ENCODE results near the gene ZNF205. TPM values are rescaled to one million over a fixed set of nuclear protein-coding genes. Genes with fewer than 3 reads are reported as not detected.

ZNF205 gene
- total RNA-seq, 1 donor from 2014 or later, result 25.1 TPM

DNA sequence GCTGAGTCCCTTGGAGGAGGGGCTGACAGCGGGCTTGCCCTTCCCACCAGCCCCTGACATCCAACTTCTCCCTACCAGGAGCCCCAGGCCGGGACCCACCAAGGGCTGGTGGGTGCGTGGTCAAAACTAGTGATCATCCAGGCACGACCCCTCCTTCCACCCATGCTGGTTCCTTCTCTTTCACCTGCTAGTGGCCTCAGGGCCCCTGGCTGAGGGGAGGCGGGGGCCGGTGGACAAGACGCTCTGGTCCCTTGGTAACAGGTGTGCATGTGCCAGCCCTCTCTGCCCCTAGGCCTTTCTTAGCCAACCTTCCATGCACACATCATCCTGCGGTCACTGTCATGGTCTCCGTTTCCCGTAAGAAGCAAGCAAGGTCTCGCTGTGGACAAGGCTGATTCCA, 30.8 kb downstream of the ZNF205 start:
- Histone ChIP-seq H3K27me3 (ENCODE audit: control insufficient read depth, insufficient read depth, low read length) (no peaks in the 10 kb centered on the region), H3K4me3 (ENCODE audit: low read depth, low read length) (no peak overlapping the region), H3K36me3 (ENCODE audit: control insufficient read depth, insufficient read depth, low read length) (peaks cover 2% of the 10 kb centered on the region)
- no peak for DNase-seq (ENCODE audit: low read depth)
- TF ChIP-seq, protein P1, sequence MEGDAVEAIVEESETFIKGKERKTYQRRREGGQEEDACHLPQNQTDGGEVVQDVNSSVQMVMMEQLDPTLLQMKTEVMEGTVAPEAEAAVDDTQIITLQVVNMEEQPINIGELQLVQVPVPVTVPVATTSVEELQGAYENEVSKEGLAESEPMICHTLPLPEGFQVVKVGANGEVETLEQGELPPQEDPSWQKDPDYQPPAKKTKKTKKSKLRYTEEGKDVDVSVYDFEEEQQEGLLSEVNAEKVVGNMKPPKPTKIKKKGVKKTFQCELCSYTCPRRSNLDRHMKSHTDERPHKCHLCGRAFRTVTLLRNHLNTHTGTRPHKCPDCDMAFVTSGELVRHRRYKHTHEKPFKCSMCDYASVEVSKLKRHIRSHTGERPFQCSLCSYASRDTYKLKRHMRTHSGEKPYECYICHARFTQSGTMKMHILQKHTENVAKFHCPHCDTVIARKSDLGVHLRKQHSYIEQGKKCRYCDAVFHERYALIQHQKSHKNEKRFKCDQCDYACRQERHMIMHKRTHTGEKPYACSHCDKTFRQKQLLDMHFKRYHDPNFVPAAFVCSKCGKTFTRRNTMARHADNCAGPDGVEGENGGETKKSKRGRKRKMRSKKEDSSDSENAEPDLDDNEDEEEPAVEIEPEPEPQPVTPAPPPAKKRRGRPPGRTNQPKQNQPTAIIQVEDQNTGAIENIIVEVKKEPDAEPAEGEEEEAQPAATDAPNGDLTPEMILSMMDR (IDR thresholded peaks at IDR 0.05; ENCODE audit: insufficient read depth, low read length, poor library complexity, severe bottlenecking), result no peak

DNA sequence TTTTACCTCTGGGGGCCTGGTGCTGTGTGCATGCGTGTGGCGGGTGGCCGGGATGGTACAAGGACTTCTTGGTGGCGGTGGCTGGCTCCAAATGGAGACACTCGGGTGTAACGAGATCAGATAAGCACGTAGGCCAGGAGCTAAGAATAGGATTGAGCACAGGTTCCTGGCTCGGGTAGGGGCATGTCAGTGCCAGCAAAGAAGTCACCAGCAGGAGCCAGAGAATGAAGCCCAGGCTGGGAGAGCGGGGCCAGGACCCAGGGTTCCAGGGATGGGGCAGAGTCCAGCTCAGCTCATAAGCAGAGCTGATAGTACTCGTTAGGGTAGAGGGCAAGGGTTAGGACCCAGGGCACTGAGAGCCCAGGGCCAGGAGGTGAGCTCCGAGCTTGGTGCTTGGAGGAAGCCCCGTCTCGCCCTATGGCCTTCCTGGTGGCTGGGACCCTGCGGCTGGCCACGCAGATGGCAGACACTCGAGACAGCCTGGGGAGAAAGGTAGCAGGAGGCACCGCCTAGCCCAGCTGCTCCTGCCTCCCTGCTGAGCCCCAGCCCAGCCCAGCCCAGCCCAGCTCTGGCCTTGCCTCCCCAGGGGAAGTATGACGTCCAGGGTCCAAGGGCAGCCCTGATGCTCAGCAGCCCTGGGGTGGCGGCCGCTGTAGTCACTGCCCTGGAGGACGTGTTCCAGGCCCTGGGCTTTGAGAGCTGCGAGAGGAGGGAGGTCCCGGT, 31.4 kb downstream of the ZNF205 start:
- Histone ChIP-seq H3K27me3 (ENCODE audit: control insufficient read depth, insufficient read depth, low read length) (no peaks in the 10 kb centered on the region), H3K4me3 (ENCODE audit: low read depth, low read length) (no peak overlapping the region), H3K36me3 (ENCODE audit: control insufficient read depth, insufficient read depth, low read length) (peaks cover 2% of the 10 kb centered on the region)
- no peak for DNase-seq (ENCODE audit: low read depth)
- TF ChIP-seq, protein P1 (IDR thresholded peaks at IDR 0.05; ENCODE audit: insufficient read depth, low read length, poor library complexity, severe bottlenecking), result no peak

DNA sequence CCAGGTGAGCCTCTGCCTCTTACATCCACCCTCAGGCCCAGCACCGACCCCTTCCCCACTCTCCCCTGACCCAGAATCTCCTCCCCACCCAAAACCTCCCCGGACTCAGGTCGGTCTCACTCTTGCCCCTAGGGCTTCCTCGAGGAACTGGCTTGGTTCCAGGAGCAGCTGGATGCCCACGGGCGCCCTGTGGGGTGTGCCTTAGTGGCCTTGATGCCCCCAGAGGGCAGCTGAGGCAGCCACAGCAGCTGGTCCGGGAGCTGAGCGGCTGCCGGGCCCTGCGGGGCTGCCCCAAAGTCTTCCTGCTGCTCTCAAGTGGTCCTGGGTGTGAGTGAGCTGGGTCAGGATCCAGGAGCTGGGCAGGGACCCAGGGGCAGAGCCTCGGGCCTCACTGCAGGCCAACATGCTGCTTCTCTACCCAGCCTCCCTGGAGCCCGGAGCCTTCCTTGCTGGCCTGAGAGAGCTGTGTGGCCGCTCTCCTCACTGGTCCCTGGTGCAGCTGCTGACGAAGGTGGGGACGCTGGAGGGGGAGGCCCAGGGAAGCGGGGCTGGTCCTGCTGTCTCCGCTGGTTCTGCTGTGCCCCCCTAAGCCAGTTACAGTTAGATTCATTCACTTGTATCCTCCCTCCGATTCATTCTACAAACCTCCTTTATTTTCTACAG, 32.1 kb downstream of the ZNF205 start:
- DNase-seq (ENCODE audit: low read depth), result no peak
- peaks cover 2% of the 10 kb centered on the region for H3K36me3 ChIP-seq (ENCODE audit: control insufficient read depth, insufficient read depth, low read length)
- no peaks in the 10 kb centered on the region for H3K27me3 ChIP-seq (ENCODE audit: control insufficient read depth, insufficient read depth, low read length)
- H3K4me3 ChIP-seq (ENCODE audit: low read depth, low read length), result no peak overlapping the region
- TF ChIP-seq, protein P1 (IDR thresholded peaks at IDR 0.05; ENCODE audit: insufficient read depth, low read length, poor library complexity, severe bottlenecking), result no peak

DNA sequence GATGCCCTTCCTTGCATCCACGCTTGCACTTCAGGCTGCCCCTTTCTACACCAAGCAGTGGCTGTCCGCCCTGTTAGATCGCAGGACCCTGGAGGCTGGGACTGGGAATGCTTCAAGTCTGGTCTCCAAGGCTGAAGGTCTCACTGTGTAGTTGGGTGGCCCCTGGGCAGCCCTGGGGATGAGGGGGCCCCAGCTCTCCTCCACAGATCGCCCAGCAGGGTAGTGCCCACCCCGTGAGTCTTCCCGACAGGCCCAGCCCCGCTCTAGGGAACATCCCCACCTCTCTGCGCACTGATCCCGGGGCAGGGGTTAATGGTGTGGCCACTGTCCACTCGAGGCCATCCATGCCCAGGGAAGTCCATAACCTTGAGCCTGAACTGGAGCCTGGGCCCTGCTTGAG, 32.8 kb downstream of the ZNF205 start:
- TF ChIP-seq, protein P1 (IDR thresholded peaks at IDR 0.05; ENCODE audit: insufficient read depth, low read length, poor library complexity, severe bottlenecking), result no peak
- Histone ChIP-seq H3K27me3 (ENCODE audit: control insufficient read depth, insufficient read depth, low read length) (no peaks in the 10 kb centered on the region), H3K4me3 (ENCODE audit: low read depth, low read length) (no peak overlapping the region), H3K36me3 (ENCODE audit: control insufficient read depth, insufficient read depth, low read length) (peaks cover 2% of the 10 kb centered on the region)
- DNase-seq (ENCODE audit: low read depth), result no peak

DNA sequence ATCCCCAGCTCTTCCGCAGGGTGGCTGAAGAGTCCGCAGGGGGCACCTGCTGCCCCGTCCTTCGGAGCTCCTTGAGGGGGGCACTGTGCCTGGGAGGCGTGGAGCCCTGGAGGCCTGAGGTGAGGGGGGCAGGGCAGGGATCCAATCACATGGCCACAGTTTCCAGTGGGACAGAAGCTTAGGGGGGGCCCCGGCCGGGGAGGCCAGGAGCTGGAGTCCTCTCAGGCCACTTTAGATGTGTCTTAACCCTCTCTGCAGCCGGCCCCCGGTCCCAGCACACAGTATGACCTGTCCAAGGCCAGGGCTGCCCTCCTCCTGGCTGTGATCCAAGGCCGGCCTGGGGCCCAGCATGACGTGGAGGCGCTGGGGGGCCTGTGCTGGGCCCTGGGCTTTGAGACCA, 33.3 kb downstream of the ZNF205 start:
- DNase-seq (ENCODE audit: low read depth), result no peak
- H3K27me3 ChIP-seq (ENCODE audit: control insufficient read depth, insufficient read depth, low read length), result no peaks in the 10 kb centered on the region
- peaks cover 2% of the 10 kb centered on the region for H3K36me3 ChIP-seq (ENCODE audit: control insufficient read depth, insufficient read depth, low read length)
- H3K4me3 ChIP-seq (ENCODE audit: low read depth, low read length), result no peak overlapping the region
- TF ChIP-seq, protein P1 (IDR thresholded peaks at IDR 0.05; ENCODE audit: insufficient read depth, low read length, poor library complexity, severe bottlenecking), result no peak

Data from kidney epithelial cell (primary cell).